NCI-H526 treated with DMSO at 0.1 percent for 48 hours (cell line): ENCODE measurements around the gene ZNF593OS.

Source experiments
- DNase-seq: peaks from one replicate; lab custom pipeline; 2025; lab: John Stamatoyannopoulos, UW

ZNF593OS gene

DNA sequence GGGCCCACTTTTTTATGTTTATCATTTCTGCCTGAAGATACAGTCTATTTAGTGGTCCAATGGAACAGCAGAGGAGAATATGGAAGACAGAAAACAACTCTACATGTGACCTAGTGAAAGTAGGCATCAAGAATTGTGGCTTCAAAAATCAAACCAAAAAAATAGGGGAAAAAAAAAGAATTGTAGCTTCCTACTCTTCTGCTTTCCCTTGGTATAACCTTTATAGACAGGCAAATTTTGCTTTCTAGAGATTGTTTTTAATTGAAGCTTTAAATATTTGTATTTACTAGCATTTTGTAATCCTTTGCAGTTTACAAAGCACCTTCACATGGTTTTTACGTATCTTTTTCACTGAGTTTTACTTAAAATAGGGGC, 45.7 kb downstream of the ZNF593OS start:
- no peak for DNase-seq

- DNase-seq: no peak
Observed at GRCh38 chr1:26125382-26125781, 46.2 kb downstream of the ZNF593OS start.

- no peak for DNase-seq
Observed at GRCh38 chr1:26124418-26125331, 47.0 kb downstream of the ZNF593OS start.

DNA sequence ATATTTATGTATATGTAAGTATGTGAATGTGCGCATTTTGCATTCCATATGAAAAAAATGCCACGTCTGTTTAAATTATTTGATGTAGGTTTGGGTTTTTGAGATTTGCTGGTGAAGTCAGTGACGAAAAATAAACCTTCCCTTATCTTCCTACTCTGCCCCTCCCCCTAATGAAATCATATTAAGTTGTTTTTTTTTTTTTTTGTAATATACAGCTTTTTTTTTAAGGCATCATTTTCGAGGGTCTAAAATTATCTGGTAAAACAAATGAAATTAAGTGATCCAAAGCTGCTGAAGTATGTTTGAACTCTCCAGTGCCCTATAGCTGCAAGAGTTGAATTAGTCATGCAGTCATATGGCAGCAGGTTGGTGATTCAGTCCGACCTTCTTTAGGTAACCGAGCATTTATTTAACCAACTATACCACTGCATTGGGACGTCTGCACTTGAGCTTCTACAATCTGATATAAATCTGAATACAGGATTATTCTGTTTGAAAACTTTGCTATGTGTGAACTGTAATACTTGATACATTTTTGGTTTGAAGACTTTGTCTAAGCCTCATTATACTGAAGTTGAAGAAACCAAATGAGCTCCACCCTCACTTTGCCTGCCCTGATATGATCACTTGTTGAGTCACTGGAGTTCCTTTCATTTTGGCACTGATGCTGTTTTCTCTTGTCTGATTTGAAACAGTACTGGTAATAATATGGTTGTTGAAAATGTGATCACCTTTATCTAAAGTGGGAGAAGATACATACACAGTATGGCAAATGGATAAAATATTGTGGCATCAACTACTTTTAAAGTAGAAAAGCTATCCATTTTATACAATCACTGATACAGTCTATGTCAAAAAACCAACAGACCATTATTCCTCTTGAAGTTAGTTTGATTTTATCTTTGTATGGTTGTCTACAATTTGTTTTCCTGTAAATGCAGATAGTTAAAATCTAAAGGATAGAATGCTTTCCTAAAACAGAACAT, 48.4 kb downstream of the ZNF593OS start:
- no peak for DNase-seq

- DNase-seq: no peak
Observed at GRCh38 chr1:26121854-26122773, 49.5 kb downstream of the ZNF593OS start.

DNA sequence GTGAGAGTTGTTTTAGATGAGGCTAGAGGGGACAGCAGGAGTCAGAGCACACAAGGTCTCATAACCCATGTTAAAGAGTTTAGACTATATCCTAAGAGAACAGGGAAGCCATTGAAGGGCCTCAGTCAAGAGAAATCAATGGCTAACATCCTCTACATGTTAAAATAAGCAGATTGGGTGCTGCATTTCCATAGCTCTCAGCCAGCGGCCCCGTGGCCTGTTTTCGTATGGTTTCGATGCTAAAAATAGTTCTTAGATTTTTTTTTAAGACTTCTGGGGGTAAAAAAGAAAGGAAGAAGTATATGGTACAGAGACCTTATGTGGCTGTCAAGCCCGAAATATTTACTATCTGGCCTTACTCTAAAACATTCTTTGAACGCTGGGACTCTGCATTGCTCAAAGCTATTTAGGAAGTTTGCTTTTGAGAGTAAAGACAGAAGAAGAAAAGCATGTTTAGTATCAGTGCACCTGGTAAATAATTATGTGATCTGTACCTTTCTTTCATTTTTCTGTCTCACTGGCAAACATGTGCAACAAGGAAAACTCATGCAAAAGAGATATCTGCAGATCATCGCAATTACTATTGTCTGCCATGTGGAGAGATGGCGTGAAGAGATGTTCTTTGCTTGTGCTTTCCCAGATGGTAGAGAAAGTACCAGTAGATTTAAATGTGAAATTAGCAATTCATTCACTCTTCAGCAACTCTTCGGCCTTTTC, 51.6 kb downstream of the ZNF593OS start:
- no peak for DNase-seq
